ENCODE data around the gene PHKA2.

Gene PHKA2

DNA sequence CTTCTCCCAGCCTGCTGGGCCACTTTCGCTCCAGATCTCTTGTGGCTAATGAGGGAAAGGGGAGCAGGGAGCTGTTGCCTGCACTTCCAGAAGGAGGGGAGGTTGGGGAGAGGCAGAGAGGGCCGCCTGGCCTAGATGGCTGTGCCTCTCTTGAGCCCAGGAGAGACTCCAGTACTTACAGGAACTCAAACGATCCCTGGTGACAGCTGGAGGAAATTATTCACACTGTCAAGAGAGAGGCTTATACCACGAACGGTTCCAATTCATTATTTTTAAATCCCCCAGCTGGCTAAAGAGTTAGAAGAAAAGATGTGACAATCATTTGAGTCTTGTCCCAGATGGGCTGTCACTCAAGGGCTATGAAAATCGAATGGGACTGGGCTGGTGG is 96.1 kb downstream of the PHKA2 start:
- DNase-seq = no peak

GRCh38 chrX:18887177-18887824 is 96.6 kb downstream of the PHKA2 start:
- DNase-seq = no peak

- DNase-seq = peak; percentile 40 to 46
Observed at GRCh38 chrX:18886344-18887161, 97.4 kb downstream of the PHKA2 start.

GRCh38 chrX:18886005-18886343 is 97.9 kb downstream of the PHKA2 start:
- peak in 1 of 2 donors; percentile 4 for DNase-seq

DNA sequence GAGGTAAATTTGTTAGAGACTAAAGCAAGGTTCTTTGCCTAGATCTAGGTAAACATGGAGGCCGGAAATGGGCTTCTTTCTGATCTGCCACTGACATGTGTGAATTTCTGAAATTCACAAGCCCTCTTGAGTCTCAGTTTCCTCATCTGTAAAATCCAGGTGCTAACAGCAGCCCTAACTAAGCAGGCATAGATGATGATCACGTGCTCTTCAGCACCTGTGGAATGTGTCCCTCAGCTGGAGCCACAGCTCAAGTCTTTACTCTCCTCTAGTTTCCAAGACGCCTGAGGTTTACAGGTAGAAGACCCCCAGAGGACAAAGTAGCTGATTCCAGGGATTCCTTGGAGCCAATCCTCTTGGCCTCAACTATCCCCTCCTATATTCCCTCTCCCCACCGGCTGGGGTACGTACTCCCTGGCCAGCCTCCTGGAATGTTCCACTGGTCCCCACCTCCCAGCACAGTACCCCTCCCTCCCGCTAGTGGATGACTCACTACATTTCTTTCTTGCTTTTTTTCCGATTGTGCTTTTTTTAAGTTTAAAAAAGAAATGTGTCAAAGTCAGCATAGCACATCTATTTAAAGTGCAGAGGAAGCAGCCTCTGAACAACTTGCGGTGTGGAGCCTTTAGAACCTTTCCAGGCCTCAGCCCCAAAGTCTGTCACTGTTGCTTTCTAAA is 98.4 kb downstream of the PHKA2 start:
- DNase-seq = no peak

DNA sequence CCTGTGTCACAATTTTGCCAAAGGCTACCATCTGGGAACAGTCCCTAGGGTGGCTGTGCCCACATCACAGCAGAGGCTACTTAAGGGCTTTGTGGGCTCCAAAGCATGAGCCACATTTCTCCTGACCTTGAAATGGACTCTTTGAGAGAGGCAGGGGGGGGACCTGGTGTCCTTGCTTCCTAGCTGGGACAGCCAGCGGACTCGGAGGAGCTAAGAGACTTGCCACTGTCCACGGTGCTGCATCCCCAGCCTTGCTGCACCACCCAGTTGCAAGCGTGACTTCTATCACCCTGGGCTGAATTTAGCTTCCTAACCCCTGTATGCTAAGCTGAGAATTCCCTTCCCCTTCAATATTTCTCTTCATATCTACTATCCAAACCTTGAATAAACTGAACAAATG is 99.0 kb downstream of the PHKA2 start:
- no peak for DNase-seq

DNA sequence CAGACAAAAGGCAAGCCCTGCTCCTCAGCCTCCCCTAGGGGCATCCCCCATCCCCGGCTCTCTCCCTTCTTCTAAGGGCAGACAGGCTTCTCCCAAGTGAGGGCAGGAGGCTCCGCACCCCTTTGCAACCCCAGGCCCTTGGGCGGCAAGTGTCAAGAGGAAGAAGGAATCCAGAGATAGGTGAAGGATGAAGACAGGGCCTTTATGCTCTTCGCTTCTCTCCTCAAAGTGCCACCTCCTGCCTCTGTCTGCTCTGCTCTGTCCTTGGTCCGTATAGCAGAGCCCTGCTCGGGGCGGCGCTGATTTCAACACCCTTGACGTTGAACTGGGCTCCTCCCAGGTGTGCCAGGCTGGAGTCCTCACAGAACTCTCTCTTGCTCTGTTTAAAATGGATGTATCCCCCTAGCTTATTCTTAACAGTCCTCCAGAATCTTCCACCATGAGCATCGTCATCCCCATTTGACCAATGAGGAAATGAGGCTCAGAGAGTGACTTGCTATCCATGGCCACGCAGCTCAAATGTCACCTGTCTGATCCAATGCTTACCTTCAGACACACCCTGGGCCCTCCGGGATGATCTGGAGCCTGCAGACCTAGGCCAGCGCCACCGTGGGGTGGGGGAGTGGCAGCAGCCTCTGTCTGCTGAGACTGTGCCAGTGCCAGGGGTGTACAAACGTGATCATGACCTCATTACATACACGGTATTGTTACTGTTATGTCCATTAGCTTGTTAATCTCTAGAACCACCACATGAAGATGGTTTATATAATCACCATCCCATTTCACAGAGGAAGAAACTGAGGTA is 99.8 kb downstream of the PHKA2 start:
- DNase-seq = no peak

DNA sequence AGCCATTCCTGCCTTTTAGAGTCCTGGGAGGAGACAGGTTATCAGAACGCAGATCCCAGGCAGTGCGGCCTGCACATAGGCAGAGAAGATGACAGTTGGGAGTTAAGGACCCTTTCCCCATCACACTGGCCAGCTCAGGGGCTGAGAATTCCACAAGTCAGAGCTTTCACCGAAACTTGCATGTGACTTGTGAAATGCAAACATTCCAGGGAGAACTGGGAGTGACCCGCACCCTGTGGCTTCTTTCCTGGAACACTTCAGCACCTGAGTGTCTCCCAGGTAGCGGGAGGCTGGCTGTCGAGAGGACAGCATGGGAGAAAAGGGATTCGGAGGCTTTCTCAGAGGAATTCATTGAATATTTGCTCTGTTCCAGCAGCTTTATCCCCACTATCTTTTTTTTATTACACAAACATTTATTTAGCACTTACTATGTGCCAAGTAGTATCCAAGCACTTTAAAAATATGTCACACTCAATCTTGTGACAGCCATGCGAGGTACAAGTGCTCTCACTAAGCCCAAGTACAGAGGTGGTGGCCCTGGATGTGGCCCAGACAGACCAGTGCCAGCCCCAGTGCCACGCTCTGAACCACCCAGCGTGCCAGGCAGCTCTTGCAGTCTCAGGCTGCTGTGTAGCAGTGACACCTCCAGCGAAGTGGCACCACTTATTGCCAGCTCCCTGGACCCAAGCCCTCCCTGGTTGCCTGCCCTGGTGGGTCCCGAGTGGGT is 100.5 kb downstream of the PHKA2 start:
- DNase-seq = no peak

DNA sequence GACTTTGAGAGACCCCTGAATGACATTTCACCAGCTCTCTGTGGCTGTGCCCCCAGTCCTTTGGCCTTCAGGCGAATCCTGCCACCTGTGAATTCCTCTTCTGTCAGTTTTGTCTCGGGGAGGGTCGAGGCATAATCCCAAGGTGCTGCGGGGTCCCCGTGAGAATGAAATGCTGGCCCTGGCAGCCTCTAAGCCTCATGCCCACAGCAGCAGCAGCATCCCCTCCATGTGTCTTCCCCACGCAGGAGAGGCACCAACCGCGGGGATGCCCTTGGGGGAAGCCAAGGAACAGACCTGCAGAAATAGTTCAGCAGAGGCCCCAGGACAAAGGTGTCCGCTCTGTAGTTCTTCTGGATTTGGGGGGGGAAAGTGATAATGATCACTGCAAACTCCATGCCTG is 104.8 kb downstream of the PHKA2 start:
- DNase-seq = no peak

- DNase-seq = no peak
Observed at GRCh38 chrX:18877469-18877868, 106.4 kb downstream of the PHKA2 start.

DNA sequence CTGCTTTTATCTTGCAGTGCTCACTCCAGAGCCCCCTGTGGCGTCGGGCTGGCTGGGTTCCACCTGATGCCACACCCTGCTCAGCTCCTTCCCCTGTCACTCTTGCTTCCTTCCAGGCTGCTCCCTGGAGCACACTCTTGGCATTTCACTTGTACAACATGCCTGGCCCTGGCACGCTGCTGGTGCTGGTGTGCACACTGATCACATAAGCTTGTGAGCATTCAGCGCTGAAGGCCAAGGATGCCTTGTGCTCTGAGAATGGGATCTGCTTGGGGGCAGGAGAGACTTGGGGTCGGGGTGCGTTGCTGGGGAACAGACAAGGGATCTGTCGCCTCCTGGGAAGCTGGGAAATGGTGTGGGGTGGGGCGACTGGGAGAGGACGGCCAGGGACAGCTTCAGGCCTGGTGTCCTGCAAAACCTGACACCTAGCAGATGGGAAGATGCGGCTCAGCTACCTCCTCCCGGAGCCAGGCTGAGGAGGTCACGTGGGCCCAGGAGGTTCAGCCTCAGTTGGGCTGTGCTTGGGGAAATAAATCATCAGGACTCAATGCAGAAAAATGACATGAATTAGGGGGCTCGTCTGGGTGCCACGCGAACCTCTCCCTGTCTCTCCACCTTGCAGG is 108.5 kb downstream of the PHKA2 start:
- DNase-seq = no peak

- no peak for DNase-seq
Observed at GRCh38 chrX:18874560-18875255, 109.2 kb downstream of the PHKA2 start.

- DNase-seq = no peak
Observed at GRCh38 chrX:18873836-18874235, 110.1 kb downstream of the PHKA2 start.

DNA sequence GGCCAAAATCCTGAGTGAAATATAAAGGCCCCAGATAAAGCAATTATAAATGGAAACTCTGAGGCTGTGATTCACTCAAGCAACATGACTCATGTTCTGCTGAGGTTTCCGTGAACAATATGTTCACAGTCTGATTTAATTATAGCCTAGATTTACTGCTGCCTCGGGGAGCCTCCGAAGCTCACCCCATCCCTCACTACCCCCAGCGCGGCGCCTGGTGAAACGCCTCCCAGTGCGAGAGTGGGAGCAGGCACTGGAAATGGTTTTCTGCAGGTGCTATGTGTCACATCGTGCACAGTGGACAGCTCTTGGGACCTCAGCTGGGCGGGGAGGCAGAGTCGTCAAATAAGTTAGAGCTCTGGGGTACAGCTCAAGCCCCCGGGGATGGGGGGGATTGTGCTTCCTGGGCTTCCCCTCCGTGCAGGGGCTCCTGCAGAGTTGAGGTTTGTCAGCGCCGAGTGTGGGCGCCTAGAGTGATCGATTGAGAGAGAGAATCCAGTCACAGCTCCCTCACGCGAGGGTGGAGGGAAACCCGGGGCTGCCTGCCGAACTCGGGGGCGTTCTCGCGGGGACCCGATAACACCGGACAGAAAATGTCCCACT is 110.6 kb downstream of the PHKA2 start:
- no peak for DNase-seq

DNA sequence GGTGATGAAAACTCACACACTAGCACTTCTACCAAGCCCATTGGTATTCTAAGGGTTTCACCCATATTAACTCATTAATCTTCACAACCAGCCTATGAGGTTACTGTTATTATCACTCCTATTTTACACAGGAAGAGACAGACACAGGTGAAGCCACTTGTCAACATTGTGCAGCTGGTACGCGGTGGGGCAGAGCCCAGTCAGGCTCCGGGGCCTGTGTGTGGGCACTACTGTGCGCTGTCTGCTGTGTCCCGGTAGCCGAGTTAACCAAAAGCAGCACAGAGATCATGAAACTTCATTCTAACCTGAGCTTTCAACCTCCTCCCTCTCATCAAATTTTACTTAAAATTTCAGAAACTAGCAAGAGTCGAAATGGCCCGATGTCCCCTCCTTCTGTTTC is 111.3 kb downstream of the PHKA2 start:
- no peak for DNase-seq

- DNase-seq = no peak
Observed at GRCh38 chrX:18871970-18872369, 111.9 kb downstream of the PHKA2 start.

DNA sequence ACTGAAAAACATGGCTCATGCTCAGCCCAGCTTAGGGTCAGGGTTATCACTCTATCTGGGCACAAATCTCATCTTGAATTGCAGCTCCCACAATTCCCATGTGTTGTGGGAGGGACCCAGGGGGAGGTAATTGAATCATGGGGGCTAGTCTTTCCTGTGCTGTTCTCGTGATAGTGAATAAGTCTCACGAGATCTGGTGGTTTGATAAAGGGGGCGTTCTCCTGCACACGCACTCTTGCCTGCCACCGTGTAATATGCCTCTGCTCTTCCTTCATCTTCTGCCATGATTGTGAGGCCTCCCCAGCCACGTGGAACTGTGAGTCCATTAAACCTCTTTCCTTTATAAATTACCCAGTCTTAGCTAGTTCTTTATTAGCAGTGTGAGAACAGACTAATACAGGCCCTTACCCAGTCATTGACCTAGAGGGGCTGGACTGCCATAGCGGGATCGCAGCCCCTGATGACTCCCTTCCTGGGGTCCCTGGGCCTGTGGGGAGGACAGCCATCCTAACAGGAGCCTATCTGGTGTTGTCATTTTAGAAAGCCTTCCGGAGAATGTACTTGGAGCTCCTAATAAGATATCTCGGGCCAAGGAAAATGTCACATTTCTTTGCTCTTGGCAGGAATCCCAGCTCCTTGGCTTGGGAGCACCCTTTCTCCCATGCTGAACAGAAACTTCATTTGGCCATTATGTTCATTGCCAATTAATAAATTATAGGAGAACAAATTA is 112.6 kb downstream of the PHKA2 start:
- no peak for DNase-seq

DNA sequence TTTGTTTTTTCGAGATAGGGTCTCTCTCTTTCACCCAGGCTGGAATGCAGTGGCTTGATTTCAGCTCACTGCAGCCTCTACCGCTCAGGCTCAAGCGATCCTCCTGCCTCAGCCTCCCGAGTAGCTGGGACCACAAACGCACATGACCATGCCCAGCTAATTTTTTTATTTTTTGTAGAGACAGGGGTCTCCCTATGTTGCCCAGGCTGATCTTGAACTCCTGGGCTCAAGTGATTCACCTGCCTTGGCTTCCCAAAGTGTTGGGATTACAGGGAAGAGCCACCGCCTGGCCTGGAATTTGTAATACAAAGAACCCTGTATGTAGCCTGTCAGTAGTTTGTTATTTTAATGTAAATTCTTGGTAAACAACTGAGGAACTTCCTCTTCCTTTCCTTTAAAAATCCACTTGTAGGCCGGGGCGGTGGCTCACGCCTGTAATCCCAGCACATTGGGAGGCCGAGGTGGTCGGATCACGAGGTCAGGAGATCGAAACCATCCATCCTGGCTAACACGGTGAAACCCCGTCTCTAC is 119.5 kb downstream of the PHKA2 start:
- no peak for DNase-seq

DNA sequence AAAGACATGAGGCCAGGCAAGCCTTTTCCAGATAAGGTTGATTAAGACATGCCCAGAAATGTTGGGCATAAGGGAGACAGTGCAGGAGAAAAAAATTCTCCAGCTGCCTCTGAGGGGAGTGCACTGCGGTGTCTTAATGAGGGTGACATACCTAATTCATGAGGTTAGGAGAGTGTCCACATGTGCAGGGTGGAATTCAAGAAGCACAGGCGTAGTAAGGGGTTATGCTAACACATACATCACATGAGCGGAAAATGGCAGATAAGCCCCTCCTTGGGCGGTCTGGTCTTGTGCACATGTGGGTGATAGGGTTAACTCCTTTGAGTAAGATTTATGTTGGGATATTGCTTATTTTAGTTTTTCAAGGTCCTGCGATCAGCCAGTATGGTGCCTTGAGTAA is 122.4 kb downstream of the PHKA2 start:
- no peak for DNase-seq

DNA sequence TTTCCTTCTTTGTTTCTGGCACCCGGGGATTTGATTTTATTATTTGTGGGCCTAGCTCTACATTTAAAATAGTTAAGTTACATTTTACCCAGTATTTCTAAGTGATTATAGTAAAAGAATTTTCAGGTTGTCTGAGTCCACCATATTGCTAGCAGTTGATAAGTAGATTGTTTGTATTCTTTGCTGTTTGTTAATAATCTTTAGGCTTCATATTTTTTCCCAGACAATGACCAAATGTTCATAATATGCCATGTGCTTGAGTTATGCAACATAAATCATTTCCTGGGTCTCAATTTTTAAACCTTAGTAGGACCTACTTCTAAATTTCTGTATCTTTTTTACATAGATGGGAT is 127.3 kb downstream of the PHKA2 start:
- no peak for DNase-seq
